Stimulated activated CD8-positive, alpha-beta memory T cell treated with anti-CD3 and anti-CD28 coated beads, Interleukin-15, amount 100 ng/mL, for 1 hour (primary cell): Measurements from ENCODE around the gene PIK3C2G.

ENCODE experiments used
- DNase-seq: peaks from one replicate; pipeline ENCODE4 v3.0.0-alpha.2; 2020; ENCODE audit warnings: low read depth

PIK3C2G gene

GRCh38 chr12:18280728-18281127, 19.4 kb downstream of the PIK3C2G start:
- no peak for DNase-seq

- no peak for DNase-seq
Measured at GRCh38 chr12:18281941-18282340, 20.6 kb downstream of the PIK3C2G start.

- DNase-seq = no peak
Measured at GRCh38 chr12:18283831-18284230, 22.5 kb downstream of the PIK3C2G start.

- DNase-seq = no peak
Measured at GRCh38 chr12:18284386-18284785, 23.1 kb downstream of the PIK3C2G start.

- no peak for DNase-seq
Measured at GRCh38 chr12:18285161-18285560, 23.8 kb downstream of the PIK3C2G start.

- no peak for DNase-seq
Measured at GRCh38 chr12:18290386-18290785, 29.1 kb downstream of the PIK3C2G start.

GRCh38 chr12:18294889-18295288, 33.6 kb downstream of the PIK3C2G start:
- DNase-seq = no peak

- no peak for DNase-seq
Measured at GRCh38 chr12:18296201-18296908, 35.0 kb downstream of the PIK3C2G start.

- no peak for DNase-seq
Measured at GRCh38 chr12:18296909-18297280, 35.6 kb downstream of the PIK3C2G start.

GRCh38 chr12:18297902-18298301, 36.6 kb downstream of the PIK3C2G start:
- no peak for DNase-seq

GRCh38 chr12:18302809-18303430, 41.6 kb downstream of the PIK3C2G start:
- DNase-seq = no peak

GRCh38 chr12:18304609-18305008, 43.3 kb downstream of the PIK3C2G start:
- DNase-seq = no peak

- no peak for DNase-seq
Measured at GRCh38 chr12:18306311-18306710, 45.0 kb downstream of the PIK3C2G start.

GRCh38 chr12:18313306-18313705, 52.0 kb downstream of the PIK3C2G start:
- DNase-seq = no peak

GRCh38 chr12:18320036-18320617, 58.8 kb downstream of the PIK3C2G start:
- DNase-seq = no peak

GRCh38 chr12:18320976-18321375, 59.7 kb downstream of the PIK3C2G start:
- no peak for DNase-seq

- no peak for DNase-seq
Measured at GRCh38 chr12:18323159-18323558, 61.8 kb downstream of the PIK3C2G start.

- DNase-seq = no peak
Measured at GRCh38 chr12:18327036-18327435, 65.7 kb downstream of the PIK3C2G start.

GRCh38 chr12:18332173-18332572, 70.9 kb downstream of the PIK3C2G start:
- no peak for DNase-seq

- DNase-seq = no peak
Measured at GRCh38 chr12:18339633-18340032, 78.3 kb downstream of the PIK3C2G start.

- no peak for DNase-seq
Measured at GRCh38 chr12:18340186-18340585, 78.9 kb downstream of the PIK3C2G start.

- DNase-seq = no peak
Measured at GRCh38 chr12:18340786-18341185, 79.5 kb downstream of the PIK3C2G start.

- DNase-seq = no peak
Measured at GRCh38 chr12:18343708-18344107, 82.4 kb downstream of the PIK3C2G start.
